Parathyroid adenoma (tissue), 2 donors: ENCODE measurements around the gene ART5.
"Not testable (repeated sequence)": the region's sequence is repeated elsewhere in the genome, so short reads cannot be mapped to it uniquely, and the experiment has no call there.

Experiments used
- H2AFZ ChIP-seq: fragments of 300-600 bp; sonication (generic); one replicate; pipeline ENCODE4 v1.7.0; 2017; ENCODE audit warnings: antibody characterized with exemption, mild to moderate bottlenecking
- H3K27ac ChIP-seq: fragments of 300-600 bp; sonication (generic); one replicate; pipeline ENCODE4 v1.7.0; 2017
- H3K27me3 ChIP-seq: fragments of 300-600 bp; sonication (generic); one replicate; pipeline ENCODE4 v1.7.0; 2017; ENCODE audit warnings: low read length; ENCODE audit not compliant: control insufficient read depth, insufficient read depth
- H3K36me3 ChIP-seq: fragments of 300-600 bp; sonication (generic); one replicate; pipeline ENCODE4 v1.7.0; 2017; ENCODE audit warnings: low read length; ENCODE audit not compliant: control insufficient read depth, insufficient read depth
- H3K4me1 ChIP-seq: fragments of 300-600 bp; sonication (generic); one replicate; pipeline ENCODE4 v1.7.0; 2017; ENCODE audit warnings: control low read depth
- H3K4me2 ChIP-seq: fragments of 300-600 bp; sonication (generic); one replicate; pipeline ENCODE4 v1.7.0; 2017; ENCODE audit warnings: low read length
- H3K4me3 ChIP-seq: fragments of 300-600 bp; sonication (generic); one replicate; pipeline ENCODE4 v1.7.0; 2017; ENCODE audit warnings: low read depth, low read length
- H3K79me2 ChIP-seq: fragments of 300-600 bp; sonication (generic); one replicate; pipeline ENCODE4 v1.7.0; 2017; ENCODE audit warnings: control low read depth
- H3K9ac ChIP-seq: fragments of 300-600 bp; sonication (generic); one replicate; pipeline ENCODE4 v1.7.0; 2017; ENCODE audit warnings: mild to moderate bottlenecking
- H3K9me3 ChIP-seq: fragments of 300-600 bp; sonication (generic); one replicate; pipeline ENCODE4 v1.7.0; 2017; ENCODE audit warnings: low read length; ENCODE audit not compliant: control insufficient read depth
- donor health status: primary hyperparathyroidism.

Gene ART5

DNA sequence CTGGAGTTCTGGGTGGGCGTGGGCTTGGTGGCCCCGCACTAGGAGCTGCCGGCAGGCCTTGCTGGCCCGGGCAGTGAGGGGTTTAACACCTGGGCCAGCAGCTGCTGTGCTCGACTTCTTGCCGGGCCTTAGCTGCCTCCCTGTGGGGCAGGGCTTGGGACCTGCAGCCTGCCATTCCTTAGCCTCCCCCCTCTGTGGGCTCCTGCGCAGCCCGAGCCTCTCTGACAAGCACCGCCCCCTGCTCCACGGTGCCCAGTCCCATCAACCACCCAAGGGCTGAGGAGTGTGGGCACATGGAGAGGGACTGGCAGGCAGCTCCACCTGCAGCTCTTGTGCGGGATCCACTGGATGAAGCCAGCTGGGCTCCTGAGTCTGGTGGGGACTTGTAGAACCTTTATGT is 53.0 kb downstream of the ART5 start:
- H3K27me3 ChIP-seq, H3K27ac ChIP-seq, H3K9ac ChIP-seq, H3K79me2 ChIP-seq, H3K4me3 ChIP-seq, H3K9me3 ChIP-seq, H3K36me3 ChIP-seq, H2AFZ ChIP-seq, H3K4me2 ChIP-seq, H3K4me1 ChIP-seq: not testable (repeated sequence)
